OCI-LY3 (cell line): ENCODE results near the gene CLEC2L.

Experiments
- H2AFZ ChIP-seq: fragments of 200-600, 300-600 bp; shearing (Covaris generic); 2 replicates; pipeline ENCODE4 v1.6.0; 2014; ENCODE audit warnings: antibody characterized with exemption, low read depth, low read length
- H3K27ac ChIP-seq: fragments of 200-600, 300-600 bp; sonication (generic); 2 replicates; pipeline ENCODE4 v1.5.1; 2014; ENCODE audit warnings: mild to moderate bottlenecking, low read length, moderate library complexity, mixed read lengths
- H3K27me3 ChIP-seq: fragments of 200-600, 300-600 bp; sonication (generic); 2 replicates; pipeline ENCODE4 v1.6.1; 2014; ENCODE audit warnings: low read depth, low read length, mixed read lengths
- H3K36me3 ChIP-seq: fragments of 200-600, 300-600 bp; sonication (generic); replicated peaks from 2 replicates; pipeline ENCODE3; 2014; ENCODE audit warnings: low read depth, low read length, mixed read lengths
- H3K4me1 ChIP-seq: fragments of 300-600, 200-600 bp; sonication (generic); 2 replicates; pipeline ENCODE4 v1.6.1; 2014; ENCODE audit warnings: low read length, mixed read lengths
- H3K4me2 ChIP-seq: fragments of 200-600, 300-600 bp; sonication (generic); 2 replicates; pipeline ENCODE4 v1.6.1; 2014; ENCODE audit warnings: low read length, mixed read lengths
- H3K4me3 ChIP-seq: fragments of 300-600, 200-600 bp; sonication (generic); 2 replicates; pipeline ENCODE4 v1.5.1; 2014; ENCODE audit warnings: antibody characterized with exemption, mild to moderate bottlenecking, low read length, moderate library complexity
- H3K79me2 ChIP-seq: fragments of 300-600, 200-600 bp; shearing (Covaris generic); 2 replicates; pipeline ENCODE4 v1.6.1; 2014; ENCODE audit warnings: mild to moderate bottlenecking, low read length, mixed read lengths
- H3K9ac ChIP-seq: fragments of 300-600, 200-600 bp; shearing (Covaris generic); 2 replicates; pipeline ENCODE4 v1.6.0; 2014; ENCODE audit warnings: mild to moderate bottlenecking, low read length, moderate library complexity
- H3K9me3 ChIP-seq: fragments of 200-600, 300-600 bp; shearing (Covaris generic); 2 replicates; pipeline ENCODE4 v1.6.1; 2014; ENCODE audit warnings: low read length, mixed read lengths; ENCODE audit not compliant: insufficient read depth
- H4K20me1 ChIP-seq: fragments of 200-600, 300-600 bp; sonication (generic); 2 replicates; pipeline ENCODE4 v1.6.1; 2016; ENCODE audit warnings: low read length, mixed read lengths; ENCODE audit not compliant: insufficient read depth
- EZH2phosphoT487 ChIP-seq: fragments of 200-600 bp; shearing (Covaris generic); IDR thresholded peaks from 2 replicates; pipeline ENCODE4 v1.6.1; 2018; ENCODE audit warnings: antibody characterized with exemption, mixed run types, low read depth
- TF ChIP-seq, protein P1 (sequence below): fragments of 200-600, 300-600 bp; sonication (generic); IDR thresholded peaks from 2 replicates; pipeline ENCODE4 v1.5.1; 2014; ENCODE audit warnings: antibody characterized with exemption, low read length, low read depth

CLEC2L gene

DNA sequence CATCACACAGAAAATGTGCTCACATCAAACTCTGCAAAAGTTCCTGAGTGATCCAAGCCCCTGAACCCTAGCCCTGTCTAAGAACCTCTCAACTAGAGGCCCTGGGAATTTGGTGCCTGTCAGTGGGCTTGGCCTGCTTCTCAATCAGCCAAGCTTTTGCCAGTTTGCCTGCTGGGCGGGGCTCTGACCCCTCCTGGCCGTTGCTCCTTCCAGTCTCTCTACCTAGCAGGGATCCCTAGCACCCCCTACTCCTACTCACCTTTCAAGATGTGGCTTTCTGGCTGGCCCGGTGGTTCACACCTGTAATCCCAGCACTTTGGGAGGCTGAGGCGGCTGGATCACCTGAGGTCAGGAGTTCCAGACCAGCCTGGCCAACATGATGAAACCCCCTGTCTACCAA lies 42.1 kb upstream of the CLEC2L start:
- no peak for TF ChIP-seq EZH2phosphoT487
- TF ChIP-seq, protein P1, sequence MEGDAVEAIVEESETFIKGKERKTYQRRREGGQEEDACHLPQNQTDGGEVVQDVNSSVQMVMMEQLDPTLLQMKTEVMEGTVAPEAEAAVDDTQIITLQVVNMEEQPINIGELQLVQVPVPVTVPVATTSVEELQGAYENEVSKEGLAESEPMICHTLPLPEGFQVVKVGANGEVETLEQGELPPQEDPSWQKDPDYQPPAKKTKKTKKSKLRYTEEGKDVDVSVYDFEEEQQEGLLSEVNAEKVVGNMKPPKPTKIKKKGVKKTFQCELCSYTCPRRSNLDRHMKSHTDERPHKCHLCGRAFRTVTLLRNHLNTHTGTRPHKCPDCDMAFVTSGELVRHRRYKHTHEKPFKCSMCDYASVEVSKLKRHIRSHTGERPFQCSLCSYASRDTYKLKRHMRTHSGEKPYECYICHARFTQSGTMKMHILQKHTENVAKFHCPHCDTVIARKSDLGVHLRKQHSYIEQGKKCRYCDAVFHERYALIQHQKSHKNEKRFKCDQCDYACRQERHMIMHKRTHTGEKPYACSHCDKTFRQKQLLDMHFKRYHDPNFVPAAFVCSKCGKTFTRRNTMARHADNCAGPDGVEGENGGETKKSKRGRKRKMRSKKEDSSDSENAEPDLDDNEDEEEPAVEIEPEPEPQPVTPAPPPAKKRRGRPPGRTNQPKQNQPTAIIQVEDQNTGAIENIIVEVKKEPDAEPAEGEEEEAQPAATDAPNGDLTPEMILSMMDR, result no peak
- Histone ChIP-seq H3K9ac (no peak overlapping the region), H3K27ac (no peak overlapping the region), H3K4me1 (no peaks in the 10 kb centered on the region), H2AFZ (no peak overlapping the region), H3K9me3 (no peaks in the 10 kb centered on the region), H3K4me2 (no peak overlapping the region), H3K36me3 (no peaks in the 10 kb centered on the region), H3K79me2 (no peaks in the 10 kb centered on the region), H3K27me3 (no peaks in the 10 kb centered on the region), H4K20me1 (no peaks in the 10 kb centered on the region), H3K4me3 (no peak overlapping the region)

DNA sequence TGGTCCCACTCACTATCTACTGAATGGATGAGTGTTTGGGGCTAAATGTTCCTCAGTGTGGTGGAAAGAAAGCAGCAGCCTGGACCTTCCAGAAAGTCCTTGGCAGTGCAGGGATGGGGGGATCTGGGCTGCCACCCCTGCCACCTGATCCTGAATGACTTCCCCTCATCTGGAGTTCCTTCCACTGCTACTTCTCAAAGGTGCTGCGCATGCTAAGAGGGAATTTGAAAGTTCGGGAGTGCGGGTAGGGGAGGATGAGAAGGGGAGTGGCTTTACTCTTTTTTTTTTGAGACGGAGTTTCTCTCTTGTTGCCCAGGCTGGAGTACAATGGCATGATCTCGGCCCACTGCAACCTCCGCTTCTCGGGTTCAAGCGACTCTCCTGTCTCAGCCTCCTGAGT lies 41.4 kb upstream of the CLEC2L start:
- Histone ChIP-seq H2AFZ (no peak overlapping the region), H3K27ac (no peak overlapping the region), H3K9ac (no peak overlapping the region), H3K27me3 (no peaks in the 10 kb centered on the region), H3K36me3 (no peaks in the 10 kb centered on the region), H3K9me3 (no peaks in the 10 kb centered on the region), H3K79me2 (no peaks in the 10 kb centered on the region), H3K4me3 (no peak overlapping the region), H3K4me2 (no peak overlapping the region), H4K20me1 (no peaks in the 10 kb centered on the region), H3K4me1 (no peaks in the 10 kb centered on the region)
- no peak for TF ChIP-seq EZH2phosphoT487
- TF ChIP-seq, protein P1, result no peak

DNA sequence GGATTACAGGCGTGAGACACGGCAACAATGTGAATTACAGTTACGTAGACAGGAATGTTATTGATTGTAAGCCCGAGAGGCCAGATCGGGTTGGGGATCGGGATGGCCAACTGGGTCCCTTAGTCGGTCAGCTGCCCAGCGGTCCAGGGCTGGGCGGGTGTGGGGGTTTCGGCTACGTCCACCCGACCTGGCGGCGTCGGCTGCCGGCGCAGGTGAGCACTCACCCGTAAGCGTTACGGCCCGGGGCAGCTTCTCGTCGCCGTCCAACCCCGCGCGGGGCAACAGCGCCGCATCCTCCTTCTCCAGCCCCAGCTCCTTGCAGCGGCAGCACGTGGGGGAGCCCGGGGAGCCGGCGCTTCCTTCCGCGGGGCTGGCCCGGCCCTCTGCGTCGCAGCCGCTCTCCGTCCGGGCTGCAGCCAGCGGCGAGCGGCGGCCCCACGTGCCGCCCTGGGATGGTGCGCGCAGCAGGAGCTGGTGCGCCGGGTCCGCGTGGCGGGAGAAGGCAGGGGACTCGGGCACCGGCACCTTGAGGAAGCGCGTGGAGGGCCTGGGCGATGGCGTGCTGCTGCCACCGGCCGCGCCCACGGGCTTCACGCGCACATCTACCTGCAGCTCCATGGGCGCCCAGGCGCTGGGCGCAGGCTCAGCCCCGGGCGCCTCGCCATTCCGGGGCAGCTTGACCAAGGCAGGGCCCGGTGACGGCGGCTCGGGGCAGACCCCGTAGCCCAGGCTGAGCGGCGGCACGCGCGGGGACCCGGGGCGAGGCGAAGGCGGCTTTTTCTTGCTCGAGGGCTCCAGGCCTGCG lies 40.6 kb upstream of the CLEC2L start:
- Histone ChIP-seq H2AFZ (no peak overlapping the region), H3K36me3 (no peaks in the 10 kb centered on the region), H3K4me2 (no peak overlapping the region), H3K4me1 (no peaks in the 10 kb centered on the region), H3K4me3 (no peak overlapping the region), H3K9ac (no peak overlapping the region), H3K27ac (no peak overlapping the region), H3K79me2 (no peaks in the 10 kb centered on the region), H3K9me3 (no peaks in the 10 kb centered on the region), H4K20me1 (no peaks in the 10 kb centered on the region), H3K27me3 (0 out of 2 replicates have a peak, but pooled peaks cover 3% of the 10 kb centered on the region)
- TF ChIP-seq EZH2phosphoT487, result no peak
- TF ChIP-seq, protein P1, result no peak

DNA sequence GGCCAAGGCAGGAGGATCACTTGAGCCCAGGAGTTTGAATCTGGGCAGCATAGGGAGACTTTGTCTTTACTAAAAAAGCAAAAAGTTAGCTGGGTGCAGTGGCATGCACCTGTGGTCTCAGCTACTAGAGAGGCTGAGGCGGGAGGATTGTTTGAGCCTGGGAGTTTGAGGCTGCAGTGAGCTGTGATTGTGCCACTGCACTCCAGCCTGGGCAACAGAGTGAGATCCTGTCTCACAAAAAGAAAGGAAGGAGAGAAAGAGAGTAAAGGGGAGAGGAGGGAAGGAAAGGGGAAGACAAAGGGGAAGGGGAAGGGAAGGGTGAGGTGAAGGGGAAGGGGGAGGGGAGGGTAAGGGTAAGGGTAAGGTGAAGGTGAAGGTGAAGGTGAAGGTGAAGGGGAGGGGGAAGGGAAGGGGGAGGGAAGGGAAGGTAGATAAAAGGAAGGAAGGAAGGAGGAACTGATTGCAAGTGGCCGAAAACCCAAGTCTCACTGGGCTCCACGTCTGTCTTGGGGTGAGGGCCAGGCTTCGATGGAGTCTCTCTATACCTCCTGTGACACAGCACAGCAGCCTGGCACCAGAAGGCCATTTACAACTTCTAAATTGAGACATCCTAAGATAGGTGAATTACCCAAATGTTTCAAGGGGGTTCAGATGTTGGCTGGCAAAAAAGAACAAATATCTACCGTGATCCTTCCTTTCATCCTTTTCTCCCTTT lies 36.0 kb upstream of the CLEC2L start:
- no peaks in the 10 kb centered on the region for H4K20me1 ChIP-seq
- no peaks in the 10 kb centered on the region for H3K4me1 ChIP-seq
- no peak overlapping the region for H3K9ac ChIP-seq
- H3K79me2 ChIP-seq, result no peaks in the 10 kb centered on the region
- no peak overlapping the region for H3K4me3 ChIP-seq
- TF ChIP-seq, protein P1, result no peak
- no peak for TF ChIP-seq EZH2phosphoT487
- no peak overlapping the region for H3K27ac ChIP-seq
- H2AFZ ChIP-seq, result no peak overlapping the region
- no peaks in the 10 kb centered on the region for H3K36me3 ChIP-seq
- H3K9me3 ChIP-seq, result no peaks in the 10 kb centered on the region; the same call in 1 of the 2 replicates
- 0 out of 2 replicates have a peak, but pooled peaks cover 4% of the 10 kb centered on the region for H3K27me3 ChIP-seq
- no peak overlapping the region for H3K4me2 ChIP-seq
